Prostate gland (tissue), 2 donors: ENCODE data around the gene RECK. TPM values are rescaled to one million over a fixed set of nuclear protein-coding genes. Genes with fewer than 3 reads are reported as not detected.
A peak's percentile ranks its signal among the peaks of the same experiment; 100 is the strongest.

ENCODE experiments used
- DNase-seq: peaks from one replicate; pipeline ENCODE4 v3.0.0-alpha.2; 2019; ENCODE audit warnings: low spot score
- H3K27ac ChIP-seq, 2 donors: fragments of 200-600 bp; sonication (generic); 2 replicates each; pipeline ENCODE4 v1.5.1; 2017 to 2019
- H3K27me3 ChIP-seq: fragments of 200-600 bp; sonication (generic); replicated peaks from 2 replicates; pipeline ENCODE4 v1.5.1; 2019; ENCODE audit not compliant: insufficient read depth
- H3K36me3 ChIP-seq, 2 donors: fragments of 200-600 bp; sonication (generic); 1 replicate in 1 of 2; 2 replicates in 1 of 2; pipeline versions ENCODE4 v1.5.1 to v1.8.1; 2017 to 2019
- H3K4me1 ChIP-seq: fragments of 200-600 bp; sonication (generic); replicated peaks from 2 replicates; pipeline ENCODE4 v1.5.1; 2019
- H3K4me3 ChIP-seq, 2 donors: fragments of 200-600 bp; sonication (generic); 2 replicates each; pipeline ENCODE4 v1.5.1; 2017 to 2019
- H3K9me3 ChIP-seq: fragments of 200-600 bp; sonication (generic); 2 replicates; pipeline ENCODE4 v1.5.1; 2017
- POLR2A ChIP-seq: fragments of 450-650 bp; IDR thresholded peaks from one replicate; pipeline ENCODE4 v1.6.1; 2016; ENCODE audit warnings: antibody characterized with exemption, mild to moderate bottlenecking
- POLR2AphosphoS5 ChIP-seq: sonication (generic); formaldehyde crosslinking; IDR thresholded peaks from one replicate; pipeline ENCODE4 v1.6.1; 2017; ENCODE audit warnings: antibody characterized with exemption
- WGBS: methylation state at CpG from one replicate; pipeline ENCODE4 v1.1.5; 2018; 5-methylcytosine and 5-hydroxymethylcytosine counted together
- intact Hi-C: fragments of 100-400 bp; cut with DNase I; formaldehyde crosslinking; loops from one replicate; pipeline ENCODE4 v1.14.2; 2022
- total RNA-seq, 2 donors: library from RNA; depleted of rRNA; stranded (reverse); fragments of >200 nt; gene quantifications; one replicate each; pipeline ENCODE4 v1.1.0, GENCODE V29; 2016
- TF ChIP-seq, protein P1 (sequence below), 4 experiments: fragments of 200-600 bp in 2 of 4; fragments of 450-650 bp in 2 of 4; sonication (generic) in 2 of 4; IDR thresholded peaks; 1 replicate in 3 of 4; 2 replicates in 1 of 4; pipeline ENCODE4 v1.5.1; 2016 to 2019; ENCODE audit warnings: antibody characterized with exemption in 4 of 4, mild to moderate bottlenecking in 2 of 4, moderate library complexity in 2 of 4

The RECK gene
- total RNA-seq, 2 donors from 2014 or later, result 6.1 to 7.7 TPM

DNA sequence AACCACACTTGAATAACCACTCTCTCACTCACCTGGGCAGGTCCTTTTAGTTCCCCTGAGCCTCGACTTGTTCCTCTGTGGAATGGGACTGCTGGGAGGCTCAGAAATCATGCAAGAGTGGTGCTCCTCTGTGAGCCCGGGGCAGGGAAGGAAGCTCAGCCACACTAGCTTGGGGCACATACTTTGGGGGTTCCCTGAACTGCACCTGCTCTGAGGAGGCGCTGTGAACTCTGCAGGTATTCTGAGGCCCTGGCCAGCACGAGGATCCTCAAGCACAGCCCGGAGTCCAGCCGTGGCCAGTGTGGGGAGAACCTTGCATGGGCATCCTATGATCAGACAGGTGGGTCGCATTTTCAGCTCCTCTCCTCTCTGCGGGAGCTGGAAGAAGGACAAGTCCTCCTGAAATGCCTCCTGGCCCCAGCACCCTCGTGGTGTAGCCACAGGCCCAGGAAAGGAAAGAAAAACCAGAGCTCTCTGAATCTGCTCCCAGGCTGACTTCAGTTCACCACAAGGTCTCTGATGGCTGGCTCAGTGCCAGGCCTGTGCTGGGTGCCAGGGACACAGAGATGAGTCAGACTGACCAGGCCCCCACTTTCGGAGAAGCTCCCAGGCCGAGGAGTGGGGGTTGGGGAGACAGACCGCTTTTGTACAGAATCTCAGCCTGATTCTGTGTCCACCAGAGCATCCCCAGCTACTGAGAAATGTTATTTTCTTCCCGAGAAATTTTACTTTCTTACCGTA lies 111.8 kb downstream of the RECK start:
- peak; percentile 72 for TF ChIP-seq POLR2AphosphoS5
- TF ChIP-seq, protein P1, sequence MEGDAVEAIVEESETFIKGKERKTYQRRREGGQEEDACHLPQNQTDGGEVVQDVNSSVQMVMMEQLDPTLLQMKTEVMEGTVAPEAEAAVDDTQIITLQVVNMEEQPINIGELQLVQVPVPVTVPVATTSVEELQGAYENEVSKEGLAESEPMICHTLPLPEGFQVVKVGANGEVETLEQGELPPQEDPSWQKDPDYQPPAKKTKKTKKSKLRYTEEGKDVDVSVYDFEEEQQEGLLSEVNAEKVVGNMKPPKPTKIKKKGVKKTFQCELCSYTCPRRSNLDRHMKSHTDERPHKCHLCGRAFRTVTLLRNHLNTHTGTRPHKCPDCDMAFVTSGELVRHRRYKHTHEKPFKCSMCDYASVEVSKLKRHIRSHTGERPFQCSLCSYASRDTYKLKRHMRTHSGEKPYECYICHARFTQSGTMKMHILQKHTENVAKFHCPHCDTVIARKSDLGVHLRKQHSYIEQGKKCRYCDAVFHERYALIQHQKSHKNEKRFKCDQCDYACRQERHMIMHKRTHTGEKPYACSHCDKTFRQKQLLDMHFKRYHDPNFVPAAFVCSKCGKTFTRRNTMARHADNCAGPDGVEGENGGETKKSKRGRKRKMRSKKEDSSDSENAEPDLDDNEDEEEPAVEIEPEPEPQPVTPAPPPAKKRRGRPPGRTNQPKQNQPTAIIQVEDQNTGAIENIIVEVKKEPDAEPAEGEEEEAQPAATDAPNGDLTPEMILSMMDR (IDR thresholded peaks at IDR 0.05), result peak in 1 of 4 experiments; percentile 8
- no peak for TF ChIP-seq POLR2A
- Histone ChIP-seq H3K27me3 (no peaks in the 10 kb centered on the region), H3K9me3 (no peaks in the 10 kb centered on the region), H3K27ac (peak overlapping the region; percentile 61 to 67), H3K4me3 (no peak overlapping the region), H3K4me1 (no peaks in the 10 kb centered on the region), H3K36me3 (no peaks in the 10 kb centered on the region)
- intact Hi-C loops, result no loop called here
- 45% methylated on average over 14 of the region's 14 CpGs for WGBS
- DNase-seq, result peak; percentile 63

DNA sequence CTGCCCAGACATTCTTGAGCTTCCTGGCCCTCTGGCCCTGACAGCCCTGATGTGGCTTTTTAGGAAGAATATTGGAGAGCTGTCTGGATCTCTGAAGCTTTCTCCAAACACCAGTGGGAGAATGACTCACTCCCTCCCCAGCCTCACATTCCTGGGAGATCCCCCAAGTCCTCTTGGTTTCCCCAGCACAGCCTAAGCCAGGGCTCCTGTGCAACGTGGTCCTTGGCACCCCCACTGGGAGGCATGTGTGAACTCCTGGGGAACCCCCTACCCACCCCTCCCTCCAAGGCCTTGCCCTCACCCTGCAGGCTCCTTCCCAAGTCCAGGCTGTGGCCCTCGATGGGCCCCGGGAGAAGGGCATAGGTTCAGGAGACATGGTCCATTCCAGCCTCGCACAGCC lies 112.5 kb downstream of the RECK start:
- WGBS, result 75% methylated on average over 4 of the region's 4 CpGs
- DNase-seq, result no peak

DNA sequence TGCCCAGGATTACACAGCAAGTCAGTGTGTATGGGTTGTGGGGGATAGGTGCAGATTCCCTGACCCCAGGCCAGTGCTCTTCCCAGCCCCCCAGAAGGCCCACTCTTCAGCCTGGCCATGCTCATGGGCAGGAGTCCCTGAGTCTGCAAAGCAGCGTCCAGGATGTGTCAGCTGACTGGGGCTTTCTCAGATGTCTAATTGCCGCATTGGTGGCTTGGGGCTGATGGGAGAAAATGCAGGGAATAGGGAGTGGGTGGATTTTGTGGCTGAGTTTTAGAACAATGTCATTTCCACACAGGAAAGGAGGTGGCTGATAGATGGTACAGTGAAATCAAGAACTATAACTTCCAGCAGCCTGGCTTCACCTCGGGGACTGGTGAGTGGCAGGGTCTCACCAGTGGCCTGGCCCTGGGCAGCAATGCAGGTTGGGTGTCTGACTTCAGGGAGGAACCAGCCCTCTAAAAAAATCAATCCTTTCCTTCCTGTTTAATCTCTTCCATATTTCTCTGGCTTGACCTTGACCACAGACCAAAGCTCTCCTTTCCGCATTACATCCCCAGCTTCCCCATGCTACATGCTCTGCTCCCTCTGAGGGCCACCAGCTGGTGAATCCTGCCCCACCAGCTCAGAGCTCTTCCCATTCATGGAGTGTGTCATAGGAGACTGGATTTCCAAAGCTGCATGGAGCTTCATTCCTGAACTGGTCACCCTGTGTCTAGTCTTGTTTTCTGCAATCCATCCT lies 114.0 kb downstream of the RECK start:
- Histone ChIP-seq H3K4me3 (no peak overlapping the region), H3K36me3 (no peaks in the 10 kb centered on the region), H3K4me1 (no peaks in the 10 kb centered on the region), H3K9me3 (no peaks in the 10 kb centered on the region), H3K27ac (peak overlapping the region in 1 of 2 donors; percentile 67), H3K27me3 (no peaks in the 10 kb centered on the region)
- intact Hi-C loops, result no loop called here
- no peak for DNase-seq
- 59% methylated on average over 4 of the region's 4 CpGs for WGBS
- TF ChIP-seq POLR2A (no peak), POLR2AphosphoS5 (no peak)
- TF ChIP-seq, protein P1 (IDR thresholded peaks at IDR 0.05), result no peak

More for the DNA sequence above, 112.5 kb downstream of the RECK start:
- Histone ChIP-seq H3K9me3 (no peaks in the 10 kb centered on the region), H3K27me3 (no peaks in the 10 kb centered on the region), H3K36me3 (no peaks in the 10 kb centered on the region), H3K4me1 (no peaks in the 10 kb centered on the region), H3K4me3 (no peak overlapping the region), H3K27ac (peak overlapping the region; percentile 52 to 67)
- TF ChIP-seq, protein P1 (IDR thresholded peaks at IDR 0.05), result no peak
- no peak for TF ChIP-seq POLR2AphosphoS5
- TF ChIP-seq POLR2A, result no peak
- intact Hi-C loops, result no loop called here

DNA sequence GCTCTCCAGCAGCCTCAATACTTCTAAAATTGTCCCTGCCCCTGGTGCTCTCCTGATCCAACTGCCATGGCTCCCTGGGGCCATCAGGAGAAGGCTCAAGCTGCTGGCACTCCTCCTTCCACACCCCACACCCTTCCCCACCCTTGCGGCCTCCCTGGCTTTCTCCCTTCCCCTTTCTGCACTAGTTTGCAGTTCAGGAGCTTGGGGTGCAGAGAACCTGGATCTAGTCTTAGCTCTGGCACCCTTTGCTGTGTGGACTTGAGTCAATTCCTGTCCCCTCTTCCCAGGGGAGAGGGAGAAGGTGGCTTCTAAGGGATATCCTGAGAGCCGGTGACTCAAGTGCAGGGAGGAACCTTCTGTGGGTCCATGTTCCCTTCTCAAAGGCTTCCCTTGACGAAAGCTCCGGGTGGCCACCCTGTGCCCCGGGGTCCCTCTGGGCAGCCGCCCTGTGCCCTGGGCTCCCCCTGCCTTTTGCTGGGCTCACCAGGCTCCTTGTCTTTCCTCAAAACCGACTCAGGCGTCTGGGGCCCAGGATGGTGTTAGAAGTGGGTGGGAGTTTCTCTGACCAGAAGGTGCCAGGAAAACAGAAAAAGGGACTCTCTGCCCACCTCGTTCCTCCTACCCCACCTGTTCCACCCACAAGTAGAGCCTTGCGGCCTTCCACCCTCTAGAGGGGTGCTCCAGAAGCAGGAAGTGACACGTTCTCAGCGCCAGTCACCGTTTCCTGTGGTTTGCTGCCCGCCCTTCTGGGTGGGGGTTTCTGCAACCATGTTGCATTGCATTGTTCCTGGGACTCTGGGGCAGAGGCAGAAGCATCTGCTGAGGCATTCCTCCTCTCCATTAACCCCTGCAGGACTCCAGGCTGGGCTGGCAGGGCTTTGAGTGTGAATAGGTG lies 114.8 kb downstream of the RECK start:
- Histone ChIP-seq H3K4me1 (no peaks in the 10 kb centered on the region), H3K4me3 (no peak overlapping the region), H3K9me3 (no peaks in the 10 kb centered on the region), H3K36me3 (no peaks in the 10 kb centered on the region), H3K27me3 (no peaks in the 10 kb centered on the region), H3K27ac (peak overlapping the region in 1 of 2 donors; percentile 42)
- peak; percentile 17 for TF ChIP-seq POLR2AphosphoS5
- no peak for TF ChIP-seq POLR2A
- 69% methylated on average over 13 of the region's 14 CpGs for WGBS
- intact Hi-C loops, result no loop called here
- DNase-seq, result no peak
